NCI-H1436 treated with DMSO at 0.1 percent for 48 hours (cell line): ENCODE measurements around the gene ZSWIM5.
"Not testable (repeated sequence)": the region's sequence is repeated elsewhere in the genome, so short reads cannot be mapped to it uniquely, and the experiment has no call there.

ENCODE experiments used
- DNase-seq: peaks from one replicate; lab custom pipeline; 2025; lab: John Stamatoyannopoulos, UW

The ZSWIM5 gene

GRCh38 chr1:45205910-45206721, at the start of gene ZSWIM5:
Gene ZSWIM5, minus strand, starts transcription at chr1:45206605. Its CDS starts 255 bp downstream, at chr1:45206350.
- DNase-seq, result no peak

DNA sequence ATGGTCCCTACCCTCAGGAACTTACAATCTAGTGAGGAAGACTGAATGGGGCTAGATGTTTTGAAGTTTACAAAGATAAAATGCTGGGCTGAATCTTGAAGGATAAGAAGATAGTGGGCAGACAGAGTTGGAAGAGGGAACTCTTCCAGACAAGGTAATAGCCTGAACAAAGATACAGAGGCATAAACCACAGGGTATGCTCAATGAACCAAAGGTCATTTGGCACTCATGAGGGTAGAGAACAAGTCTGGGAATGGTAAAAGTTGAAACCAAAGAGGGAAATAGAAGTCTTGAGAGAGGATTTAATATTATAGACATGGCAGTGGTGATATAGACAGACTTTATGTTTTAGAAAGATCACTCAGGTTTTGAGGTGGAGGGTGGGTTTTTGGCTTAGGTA, 48.1 kb upstream of the ZSWIM5 start:
- DNase-seq, result no peak

DNA sequence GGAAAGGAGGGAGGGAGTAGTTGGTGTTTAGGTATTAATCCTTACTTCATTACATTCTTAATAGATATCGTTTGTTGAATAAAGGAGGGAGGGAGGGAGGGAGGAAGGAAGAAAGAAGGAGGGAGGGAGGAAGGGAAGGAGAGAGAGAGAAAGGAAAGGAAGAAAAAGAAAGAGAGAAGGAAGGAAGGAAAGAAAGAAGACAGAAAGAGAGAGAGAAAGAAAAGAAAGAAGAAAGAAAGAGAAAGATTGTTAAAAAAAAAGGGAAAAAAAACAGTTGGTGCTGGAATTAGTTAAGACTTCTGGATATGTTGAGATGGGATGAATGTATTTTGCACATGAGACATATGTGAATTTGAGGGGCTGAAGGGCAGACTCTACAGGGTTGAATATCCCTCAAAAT, 44.1 kb upstream of the ZSWIM5 start:
- DNase-seq, result no peak

GRCh38 chr1:45248004-45248403, 41.6 kb upstream of the ZSWIM5 start:
- DNase-seq, result not testable (repeated sequence)

DNA sequence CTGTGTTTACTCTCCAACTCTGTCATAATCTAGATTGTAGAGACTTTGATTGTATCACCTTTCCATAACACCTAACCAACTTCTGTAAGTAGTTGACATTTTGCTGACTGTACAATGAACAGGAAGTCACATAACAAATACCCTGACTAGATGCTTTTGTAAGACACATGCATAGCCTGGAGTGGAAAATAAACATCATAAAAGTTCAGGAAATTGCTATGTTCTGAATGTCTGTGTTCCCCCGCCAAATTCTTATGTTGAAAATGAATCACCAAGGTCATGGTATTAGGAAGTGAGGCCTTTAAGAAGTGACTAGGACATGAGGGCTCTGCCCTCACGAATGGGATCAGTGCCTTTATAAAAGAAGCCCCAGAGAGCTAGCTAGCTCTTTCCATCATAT, 40.4 kb upstream of the ZSWIM5 start:
- DNase-seq, result no peak

DNA sequence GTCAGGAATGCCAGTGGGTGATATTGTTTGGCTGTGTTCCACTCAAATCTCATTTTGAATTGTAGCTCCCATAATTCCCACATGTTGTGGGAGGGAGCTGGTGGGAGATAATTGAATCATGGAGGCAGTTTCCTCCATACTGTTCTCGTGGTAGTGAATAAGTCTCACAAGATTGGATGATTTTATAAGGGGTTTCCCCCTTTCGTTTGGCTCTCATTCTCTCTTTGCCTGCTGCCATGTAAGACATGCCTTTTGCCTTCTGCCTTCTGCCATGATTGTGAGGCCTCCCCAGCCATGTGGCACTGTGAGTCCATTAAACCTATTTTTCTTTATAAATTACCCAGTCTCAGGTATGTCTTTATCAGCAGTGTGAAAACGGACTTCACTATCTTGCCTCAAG, 40.0 kb upstream of the ZSWIM5 start:
- DNase-seq, result not testable (repeated sequence)

GRCh38 chr1:45244660-45245059, 38.3 kb upstream of the ZSWIM5 start:
- DNase-seq, result no peak

DNA sequence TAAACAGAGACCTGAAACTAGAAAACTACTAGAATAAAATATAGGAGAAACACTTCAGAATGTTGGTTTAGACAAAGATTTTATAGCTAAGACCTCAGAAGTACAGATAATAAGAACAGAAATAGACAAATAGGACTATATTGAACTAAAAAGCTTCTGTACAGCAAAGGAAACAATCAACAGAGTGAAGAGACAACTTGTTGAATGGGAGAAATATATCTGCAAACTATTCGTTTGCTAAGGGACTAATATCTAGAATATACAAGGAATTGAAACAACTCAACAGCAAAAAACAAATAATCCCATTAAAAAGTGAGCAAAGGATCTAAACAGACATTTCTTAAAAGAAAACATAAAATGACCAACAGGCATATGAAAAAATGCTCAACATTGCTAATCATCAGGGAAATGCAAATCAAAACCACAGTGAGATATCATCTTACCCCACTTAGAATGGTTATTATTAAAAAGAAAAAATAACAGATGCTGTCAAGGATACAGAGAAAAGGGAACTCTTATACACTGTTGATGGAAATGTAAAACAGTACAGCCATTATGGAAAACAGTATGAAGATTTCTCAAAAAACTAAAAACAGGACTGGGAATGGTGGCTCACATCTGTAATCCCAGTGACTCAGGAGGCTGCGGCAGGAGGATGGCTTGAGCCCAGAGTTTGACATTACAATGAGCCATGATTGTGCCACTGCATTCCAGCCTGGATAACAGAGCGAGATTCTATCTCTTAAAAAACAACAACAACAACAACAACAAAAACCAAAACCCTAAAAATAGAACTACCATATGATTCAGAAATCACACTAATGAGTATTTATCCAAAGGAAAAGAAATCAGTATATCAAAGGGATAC, 37.3 kb upstream of the ZSWIM5 start:
- DNase-seq, result no peak

GRCh38 chr1:45238846-45239245, 32.4 kb upstream of the ZSWIM5 start:
- DNase-seq, result no peak

GRCh38 chr1:45236136-45236535, 29.7 kb upstream of the ZSWIM5 start:
- no peak for DNase-seq

DNA sequence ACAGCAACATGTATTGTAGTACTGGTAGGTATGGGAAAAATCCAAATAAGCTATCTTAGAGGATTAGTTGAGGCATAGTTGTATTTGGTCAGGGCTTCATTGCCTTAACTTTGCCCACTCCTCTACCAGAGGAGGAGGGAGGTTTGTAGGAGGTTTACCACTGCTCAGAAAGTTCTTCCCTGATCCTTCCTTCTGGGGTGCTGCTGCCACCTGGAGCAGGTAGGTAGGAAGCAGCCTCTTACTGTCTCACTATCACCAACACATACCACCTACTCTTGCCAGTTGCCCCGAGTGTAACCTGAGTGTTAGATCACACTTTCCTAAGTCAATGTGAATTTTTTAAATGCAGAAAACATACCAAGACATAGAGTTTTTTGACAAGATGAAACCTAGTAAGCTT, 24.1 kb upstream of the ZSWIM5 start:
- DNase-seq, result no peak

DNA sequence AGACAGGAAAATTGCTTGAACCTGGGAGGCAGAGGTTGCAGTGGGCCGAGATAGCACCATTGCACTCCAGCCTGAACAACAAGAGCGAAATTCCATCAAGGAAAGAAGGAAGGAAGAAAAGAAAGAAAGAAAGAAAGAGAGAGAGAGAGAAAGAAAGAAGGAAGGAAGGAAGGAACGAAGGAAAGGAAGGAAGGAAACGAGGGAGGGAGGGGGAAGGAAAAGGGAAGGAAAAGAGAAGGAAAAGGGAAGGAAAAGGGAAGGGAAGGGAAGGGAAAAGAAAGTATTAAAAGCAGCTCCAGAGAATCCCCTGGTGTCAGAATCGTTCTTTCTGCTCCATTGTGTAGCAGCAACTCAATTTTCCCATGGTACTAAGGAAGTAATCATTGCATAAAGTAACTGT, 19.2 kb upstream of the ZSWIM5 start:
- DNase-seq, result no peak

DNA sequence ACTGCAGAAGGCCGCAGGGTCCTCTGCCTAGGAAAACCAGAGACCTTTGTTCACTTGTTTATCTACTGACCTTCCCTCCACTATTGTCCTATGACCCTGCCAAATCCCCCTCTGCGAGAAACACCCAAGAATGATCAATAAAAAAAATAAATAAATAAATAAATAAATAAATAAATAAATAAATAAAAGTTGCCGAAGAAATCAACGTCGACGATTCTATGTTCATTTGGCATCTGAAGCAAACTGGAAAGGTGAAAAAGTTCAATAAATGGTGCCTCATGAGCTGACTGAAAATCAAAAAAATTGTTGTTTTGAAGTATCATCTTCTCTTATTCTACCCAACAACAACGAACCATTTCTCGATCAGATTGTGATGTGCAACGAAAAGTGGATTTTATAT, 17.3 kb upstream of the ZSWIM5 start:
- DNase-seq, result not testable (repeated sequence)

GRCh38 chr1:45221716-45222115, 15.3 kb upstream of the ZSWIM5 start:
- no peak for DNase-seq

GRCh38 chr1:45216861-45217260, 10.5 kb upstream of the ZSWIM5 start:
- DNase-seq, result no peak

- DNase-seq, result no peak
These were observed 9.8 kb upstream of the ZSWIM5 start for GRCh38 chr1:45216200-45216541.

DNA sequence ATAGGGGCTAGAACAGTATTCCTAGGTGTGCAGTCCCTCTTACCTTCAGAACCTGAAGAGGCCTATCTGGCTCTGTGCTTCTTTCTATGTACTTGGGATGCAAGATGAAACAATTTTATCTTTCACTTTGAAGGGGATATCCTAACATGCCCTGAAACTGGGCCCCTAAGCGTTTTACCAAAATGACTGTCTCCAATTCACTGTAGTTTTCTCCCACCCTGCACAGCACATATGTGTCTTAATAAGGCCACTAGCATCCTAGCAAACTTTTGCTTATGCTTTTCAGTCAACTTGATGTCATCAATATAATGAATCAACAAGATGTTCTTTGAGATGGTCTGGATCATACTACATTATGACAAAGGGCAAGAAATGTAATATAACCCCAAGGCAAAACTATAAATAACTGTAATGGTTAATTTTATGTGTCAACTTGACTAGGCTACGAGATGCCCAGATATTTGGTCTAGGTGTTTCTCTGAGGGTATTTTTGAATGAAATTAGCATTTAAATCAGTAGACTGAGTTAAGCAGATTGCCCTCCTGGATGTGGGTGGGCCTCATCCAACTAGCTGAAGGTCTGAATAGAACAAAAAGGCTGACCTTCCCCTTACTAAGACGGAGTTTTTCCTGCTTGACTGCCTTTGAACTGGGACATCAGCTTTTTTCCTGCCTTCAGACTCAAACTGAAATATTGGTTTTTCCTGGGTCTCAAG, 9.2 kb upstream of the ZSWIM5 start:
- no peak for DNase-seq

DNA sequence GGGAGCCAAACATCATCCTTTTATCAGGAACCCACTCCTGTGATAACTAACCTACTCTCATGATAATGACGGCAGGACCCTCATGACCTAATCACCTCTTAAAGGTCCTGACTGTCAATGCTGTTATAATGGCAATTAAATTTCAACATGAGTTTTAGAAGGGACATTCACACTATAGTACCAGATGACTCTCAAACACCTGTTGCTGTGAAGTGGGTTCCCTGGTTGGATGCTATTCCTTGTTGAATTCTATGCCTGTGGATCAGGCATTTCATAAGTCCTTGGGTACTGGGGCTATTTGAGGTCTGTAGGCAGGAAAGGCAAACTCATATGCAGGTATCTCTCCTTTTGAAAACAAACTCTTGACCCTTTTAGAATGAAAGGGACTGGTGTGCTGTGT, 7.5 kb upstream of the ZSWIM5 start:
- no peak for DNase-seq

DNA sequence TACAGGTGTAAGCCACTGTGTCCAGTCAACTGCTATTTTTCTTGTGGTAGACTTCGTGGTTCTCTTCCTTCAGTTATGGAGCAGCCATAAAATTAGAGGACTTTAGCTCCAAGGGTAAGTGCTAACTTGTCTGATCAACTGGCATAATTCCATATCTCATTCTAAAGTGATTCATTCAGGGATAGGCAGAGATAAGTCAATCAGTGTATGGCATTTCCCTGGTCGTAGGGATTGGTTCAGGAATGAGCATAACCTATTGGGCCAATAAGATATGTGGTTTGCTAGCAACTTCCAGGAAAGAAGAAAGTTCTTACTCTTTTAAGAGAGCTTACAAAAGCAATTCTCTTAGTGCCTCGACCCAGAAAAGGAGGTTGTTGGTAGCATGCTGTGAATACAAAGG, 4.7 kb upstream of the ZSWIM5 start:
- no peak for DNase-seq

- DNase-seq, result no peak
These were observed 611 bp upstream of the ZSWIM5 start for GRCh38 chr1:45206808-45207623.

- DNase-seq, result no peak
These were observed 1.1 kb downstream of the ZSWIM5 start for GRCh38 chr1:45205011-45205909.
